ENCODE measurements around the gene SPATA32.

The SPATA32 gene

DNA sequence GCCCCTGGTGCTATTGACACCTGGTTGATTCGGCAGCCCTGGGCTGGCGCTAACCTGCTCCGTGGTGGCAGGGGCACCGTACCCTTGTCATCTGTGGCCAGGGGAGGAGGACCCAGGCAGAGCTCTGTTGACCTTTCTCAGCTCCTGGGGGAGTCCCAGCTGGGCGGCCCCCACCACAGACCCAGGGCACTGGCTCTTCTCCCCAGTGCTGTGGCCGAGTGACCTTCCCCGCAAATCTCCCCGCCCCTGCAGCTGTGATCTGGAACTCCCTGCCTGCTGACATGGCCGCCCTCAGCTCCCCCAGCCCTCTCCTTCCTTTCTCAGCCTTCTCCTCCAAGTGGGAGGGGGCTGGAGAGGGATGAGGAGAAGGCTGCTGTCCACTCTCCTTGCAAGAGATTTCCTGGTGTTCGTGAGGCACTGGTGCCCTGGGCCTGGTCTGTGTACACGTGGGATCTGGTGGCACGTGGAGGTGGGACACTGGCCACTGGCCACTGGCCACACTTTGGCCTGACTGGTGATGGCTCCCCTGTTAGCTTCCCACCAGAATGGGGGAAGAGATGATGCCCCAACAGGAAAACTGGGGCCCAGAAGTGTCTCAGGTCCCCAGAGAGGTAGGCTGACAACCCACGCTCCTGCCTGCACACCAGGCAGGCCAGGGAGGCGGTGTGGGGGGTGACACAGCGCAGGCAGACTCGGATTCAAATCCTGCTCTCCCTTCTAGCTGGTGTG lies 32.0 kb downstream of the SPATA32 start:
- TF ChIP-seq CTCF (conservative IDR thresholded peaks at IDR 0.05; ENCODE audit: low read depth, low read length): no peak
- no peaks in the 10 kb centered on the region for H3K27me3 ChIP-seq (ENCODE audit: insufficient read depth, low read depth)
- H3K36me3 ChIP-seq (ENCODE audit: insufficient read depth): no peaks in the 10 kb centered on the region
- H3K27ac ChIP-seq: peak overlapping the region; percentile 97
- no peaks in the 10 kb centered on the region for H4K20me1 ChIP-seq (ENCODE audit: insufficient read depth)
- no peak overlapping the region for H2AFZ ChIP-seq (ENCODE audit: low read depth)
- H3K9ac ChIP-seq: peak overlapping the region; percentile 83; the same call in 1 of the 2 replicates
- no peak overlapping the region for H3K4me3 ChIP-seq (IDR thresholded peaks at IDR 0.05; ENCODE audit: insufficient read depth, low read depth, low read length)
- peaks cover 93% of the 10 kb centered on the region for H3K4me1 ChIP-seq (ENCODE audit: low read depth, poor library complexity, severe bottlenecking)
- peaks cover 80% of the 10 kb centered on the region for H3K79me2 ChIP-seq (ENCODE audit: insufficient read depth, low read depth)
- H3K4me2 ChIP-seq: peak overlapping the region; percentile 100

DNA sequence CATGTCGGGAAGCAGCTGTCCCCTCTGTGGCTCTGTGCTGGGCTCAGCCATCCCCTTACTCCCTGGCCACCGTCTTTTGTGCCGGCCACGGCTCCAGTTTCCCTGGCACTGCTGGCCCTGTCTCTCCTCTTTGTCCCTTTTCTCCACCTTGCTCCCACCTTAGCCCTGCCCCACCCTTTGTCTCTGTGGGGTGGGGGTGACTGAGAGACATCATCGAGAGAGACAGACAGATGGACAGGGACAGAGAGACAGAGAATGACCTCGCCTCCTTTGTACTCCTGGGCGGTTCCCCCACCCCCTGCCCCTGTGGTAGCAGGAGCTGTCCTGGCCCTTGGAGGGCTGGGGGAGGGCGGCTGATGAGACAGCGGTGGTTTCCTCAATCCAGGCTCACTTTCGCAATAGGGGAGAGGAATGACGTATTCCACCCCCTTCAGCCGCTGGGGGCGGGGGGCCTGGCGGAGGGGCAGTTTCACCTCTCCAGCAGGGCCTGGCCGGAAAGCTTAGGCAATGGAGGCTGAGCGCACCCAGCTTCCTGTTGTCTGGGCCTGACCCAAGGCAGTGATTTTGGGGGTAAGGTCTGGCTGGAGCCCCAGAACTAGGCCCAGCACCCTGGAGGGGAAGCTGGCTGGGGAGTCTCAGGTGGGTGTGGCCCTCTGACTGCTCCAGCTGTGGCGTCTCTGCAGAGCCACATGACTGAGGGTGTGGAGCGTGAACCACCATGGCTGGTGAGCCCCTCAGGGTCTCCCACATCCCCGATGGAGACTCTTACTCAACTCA lies 32.9 kb downstream of the SPATA32 start:
- peak overlapping the region; percentile 19; the same call in 1 of the 2 replicates for H2AFZ ChIP-seq (ENCODE audit: low read depth)
- peak overlapping the region; percentile 83 for H3K9ac ChIP-seq
- H3K36me3 ChIP-seq (ENCODE audit: insufficient read depth): no peaks in the 10 kb centered on the region
- TF ChIP-seq CTCF (conservative IDR thresholded peaks at IDR 0.05; ENCODE audit: low read depth, low read length): 0 out of 2 replicates have a peak, but pooled peaks have one; percentile 12
- H3K27ac ChIP-seq: peak overlapping the region; percentile 97
- no peaks in the 10 kb centered on the region for H3K27me3 ChIP-seq (ENCODE audit: insufficient read depth, low read depth)
- no peak overlapping the region for H3K4me3 ChIP-seq (IDR thresholded peaks at IDR 0.05; ENCODE audit: insufficient read depth, low read depth, low read length)
- peak overlapping the region; percentile 100 for H3K4me2 ChIP-seq
- H3K79me2 ChIP-seq (ENCODE audit: insufficient read depth, low read depth): peaks cover 88% of the 10 kb centered on the region
- H4K20me1 ChIP-seq (ENCODE audit: insufficient read depth): no peaks in the 10 kb centered on the region
- H3K4me1 ChIP-seq (ENCODE audit: low read depth, poor library complexity, severe bottlenecking): peaks cover 93% of the 10 kb centered on the region

- Histone ChIP-seq H3K4me2 (peak overlapping the region; percentile 100), H2AFZ (ENCODE audit: low read depth) (no peak overlapping the region), H3K4me1 (ENCODE audit: low read depth, poor library complexity, severe bottlenecking) (peaks cover 90% of the 10 kb centered on the region), H3K79me2 (ENCODE audit: insufficient read depth, low read depth) (peaks cover 96% of the 10 kb centered on the region), H3K4me3 (IDR thresholded peaks at IDR 0.05; ENCODE audit: insufficient read depth, low read depth, low read length) (no peak overlapping the region), H3K27ac (peak overlapping the region; percentile 97), H3K36me3 (ENCODE audit: insufficient read depth) (no peaks in the 10 kb centered on the region), H3K27me3 (ENCODE audit: insufficient read depth, low read depth) (no peaks in the 10 kb centered on the region), H3K9ac (peak overlapping the region; percentile 83), H4K20me1 (ENCODE audit: insufficient read depth) (no peaks in the 10 kb centered on the region)
- no peak for TF ChIP-seq CTCF (conservative IDR thresholded peaks at IDR 0.05; ENCODE audit: low read depth, low read length)
These were observed 33.8 kb downstream of the SPATA32 start for GRCh38 chr17:45227926-45228762.
